Right lobe of liver (tissue), 6 donors: ENCODE results near the gene PNMA8C. TPM values are rescaled to one million over a fixed set of nuclear protein-coding genes. Genes with fewer than 3 reads are reported as not detected.
A peak's percentile ranks its signal among the peaks of the same experiment; 100 is the strongest.
"Not testable (repeated sequence)": the region's sequence is repeated elsewhere in the genome, so short reads cannot be mapped to it uniquely, and the experiment has no call there.

ENCODE experiments used
- ATAC-seq, 4 donors: fragments of 200-7000 bp; cut with Tn5 transposase; one replicate each; pipeline ENCODE4 v1.9.1; 2020; ENCODE audit warnings: mild to moderate bottlenecking in 4 of 4, moderate library complexity in 4 of 4
- DNase-seq, 3 donors: peaks; one replicate each; pipeline ENCODE4 v3.0.0-alpha.2; 2020
- H3K27ac ChIP-seq, 3 donors: fragments of 200-600 bp; one replicate each; pipeline ENCODE4 v1.8.0; 2022
- H3K27me3 ChIP-seq, 2 donors: fragments of 200-600 bp; one replicate each; pipeline ENCODE4 v1.8.0; 2022
- H3K36me3 ChIP-seq, 4 donors: fragments of 200-600 bp; sonication (generic) in 1 of 4; one replicate each; pipeline versions ENCODE4 v1.5.1 to v1.8.0; 2017 to 2022; ENCODE audit warnings: control low read depth in 1 of 4
- H3K4me1 ChIP-seq, 4 donors: fragments of 200-600 bp; sonication (generic) in 1 of 4; one replicate each; pipeline versions ENCODE4 v1.5.1 to v1.8.0; 2017 to 2022; ENCODE audit warnings: control low read depth in 1 of 4
- H3K4me3 ChIP-seq, 3 donors: fragments of 200-600 bp; one replicate each; pipeline ENCODE4 v1.8.0; 2022
- H3K9me3 ChIP-seq, 4 donors: fragments of 200-600 bp; sonication (generic) in 1 of 4; one replicate each; pipeline versions ENCODE4 v1.5.1 to v1.8.0; 2017 to 2022; ENCODE audit warnings: control low read depth in 1 of 4
- CTCF ChIP-seq, 4 donors: fragments of 200-600 bp in 3 of 4; fragments of 450-650 bp in 1 of 4; IDR thresholded peaks; one replicate each; pipeline versions ENCODE4 v1.5.1 to v1.8.0; 2016 to 2022; ENCODE audit warnings: antibody characterized with exemption in 4 of 4, mild to moderate bottlenecking in 2 of 4
- POLR2A ChIP-seq: fragments of 450-650 bp; IDR thresholded peaks from one replicate; pipeline ENCODE4 v1.6.1; 2017; ENCODE audit warnings: antibody characterized with exemption, mild to moderate bottlenecking
- WGBS: methylation state at CpG from one replicate; pipeline ENCODE4 v1.1.6; 2018; ENCODE audit warnings: low coverage, low lambda C conversion rate; ENCODE audit not compliant: insufficient coverage; ENCODE audit errors: missing lambda C conversion rate; 5-methylcytosine and 5-hydroxymethylcytosine counted together
- intact Hi-C, 2 donors: fragments of 100-400 bp; cut with DNase I; formaldehyde crosslinking; loops; one replicate each; pipeline versions ENCODE4 v1.11.2 to v1.14.1; 2022
- total RNA-seq, 6 experiments: library from RNA; depleted of rRNA in 2 of 6; stranded (reverse); fragments of >200 nt in 2 of 6; fragmentation: NEBNext Ultra II Directional in 3 of 6; extraction: Animal tissue kit (Norgen Biotek cat#: 25700) in 3 of 6; gene quantifications; one replicate each; pipeline versions ENCODE4 v1.1.0 to v1.2.4, GENCODE V29; 2016 to 2023
- donor health status: DM: no; HTN: yes; CAD: no.
- donor health status: DM: no; HTN: no; CAD: no.
- donor health status: DM: no; HTN: no; CAD: no.
- donor health status: DM: no; HTN: yes; CAD: no.
- donor health status: DM: no; HTN: yes; CAD: no.

PNMA8C gene
- total RNA-seq, 6 experiments from 2014 or later, result not detected

GRCh38 chr19:46435009-46435408 lies 6.3 kb upstream of the PNMA8C start:
- 48% methylated on average over 6 of the region's 6 CpGs for WGBS
- Histone ChIP-seq H3K27me3 (no peaks in the 10 kb centered on the region), H3K4me1 (no peaks in the 10 kb centered on the region), H3K9me3 (no peaks in the 10 kb centered on the region), H3K36me3 (no peaks in the 10 kb centered on the region), H3K4me3 (no peak overlapping the region), H3K27ac (no peak overlapping the region)
- TF ChIP-seq POLR2A (no peak), CTCF (IDR thresholded peaks at IDR 0.05) (no peak)
- DNase-seq (no peak), ATAC-seq (no peak)
- intact Hi-C loops, result no loop called here

- H3K9me3 ChIP-seq, DNase-seq, H3K36me3 ChIP-seq, H3K4me3 ChIP-seq, H3K27ac ChIP-seq, H3K27me3 ChIP-seq, intact Hi-C loops, ATAC-seq, H3K4me1 ChIP-seq: not testable (repeated sequence)
- WGBS, result 49% methylated on average over 5 of the region's 7 CpGs
These were observed 4.7 kb upstream of the PNMA8C start for GRCh38 chr19:46433470-46433869.

GRCh38 chr19:46431824-46432223 lies 3.1 kb upstream of the PNMA8C start:
- Histone ChIP-seq H3K9me3 (no peaks in the 10 kb centered on the region), H3K4me3 (no peak overlapping the region), H3K27me3 (peaks cover 0 to 4% of the 10 kb centered on the region in 2 donors), H3K36me3 (no peaks in the 10 kb centered on the region), H3K4me1 (no peaks in the 10 kb centered on the region), H3K27ac (no peak overlapping the region)
- DNase-seq (no peak), ATAC-seq (no peak)
- WGBS, result 16% methylated on average over 9 of the region's 10 CpGs
- TF ChIP-seq POLR2A (no peak), CTCF (IDR thresholded peaks at IDR 0.05) (peak in 1 of 4 donors; percentile 4)
- intact Hi-C loops, result no loop called here

GRCh38 chr19:46429999-46430398 lies 1.3 kb upstream of the PNMA8C start:
- Histone ChIP-seq H3K36me3 (no peaks in the 10 kb centered on the region), H3K4me3 (no peak overlapping the region), H3K9me3 (no peaks in the 10 kb centered on the region), H3K27me3 (peaks cover 0 to 4% of the 10 kb centered on the region in 2 donors), H3K27ac (no peak overlapping the region), H3K4me1 (peaks cover 0 to 4% (median 0%) of the 10 kb centered on the region in 4 donors)
- intact Hi-C loops, result no loop called here
- no peak for TF ChIP-seq POLR2A
- no peak for TF ChIP-seq CTCF (IDR thresholded peaks at IDR 0.05)
- 56% methylated on average over 4 of the region's 4 CpGs for WGBS
- ATAC-seq, result no peak
- no peak for DNase-seq

GRCh38 chr19:46427518-46428045 lies 1.2 kb downstream of the PNMA8C start:
- WGBS, result 71% methylated on average over 17 of the region's 17 CpGs
- intact Hi-C loops, result no loop called here

More at GRCh38 chr19:46427518-46428045, 1.2 kb downstream of the PNMA8C start:
- no peak overlapping the region for H3K27ac ChIP-seq
- no peak for TF ChIP-seq CTCF (IDR thresholded peaks at IDR 0.05)
- no peak for TF ChIP-seq POLR2A
- no peaks in the 10 kb centered on the region for H3K36me3 ChIP-seq
- DNase-seq (no peak), ATAC-seq (no peak)
- no peak overlapping the region for H3K4me3 ChIP-seq
- no peaks in the 10 kb centered on the region for H3K9me3 ChIP-seq
- H3K4me1 ChIP-seq, result peaks cover 0 to 4% (median 0%) of the 10 kb centered on the region in 4 donors
- H3K27me3 ChIP-seq, result peaks cover 0 to 4% of the 10 kb centered on the region in 2 donors
